DMS153 (cell line): ENCODE measurements around the gene TRAF3.
"Not testable (repeated sequence)": the region's sequence is repeated elsewhere in the genome, so short reads cannot be mapped to it uniquely, and the experiment has no call there.

Experiments
- DNase-seq: peaks from one replicate; lab custom pipeline; 2025; lab: John Stamatoyannopoulos, UW

TRAF3 gene

GRCh38 chr14:102923925-102924486 lies 146.8 kb downstream of the TRAF3 start:
- DNase-seq: no peak

DNA sequence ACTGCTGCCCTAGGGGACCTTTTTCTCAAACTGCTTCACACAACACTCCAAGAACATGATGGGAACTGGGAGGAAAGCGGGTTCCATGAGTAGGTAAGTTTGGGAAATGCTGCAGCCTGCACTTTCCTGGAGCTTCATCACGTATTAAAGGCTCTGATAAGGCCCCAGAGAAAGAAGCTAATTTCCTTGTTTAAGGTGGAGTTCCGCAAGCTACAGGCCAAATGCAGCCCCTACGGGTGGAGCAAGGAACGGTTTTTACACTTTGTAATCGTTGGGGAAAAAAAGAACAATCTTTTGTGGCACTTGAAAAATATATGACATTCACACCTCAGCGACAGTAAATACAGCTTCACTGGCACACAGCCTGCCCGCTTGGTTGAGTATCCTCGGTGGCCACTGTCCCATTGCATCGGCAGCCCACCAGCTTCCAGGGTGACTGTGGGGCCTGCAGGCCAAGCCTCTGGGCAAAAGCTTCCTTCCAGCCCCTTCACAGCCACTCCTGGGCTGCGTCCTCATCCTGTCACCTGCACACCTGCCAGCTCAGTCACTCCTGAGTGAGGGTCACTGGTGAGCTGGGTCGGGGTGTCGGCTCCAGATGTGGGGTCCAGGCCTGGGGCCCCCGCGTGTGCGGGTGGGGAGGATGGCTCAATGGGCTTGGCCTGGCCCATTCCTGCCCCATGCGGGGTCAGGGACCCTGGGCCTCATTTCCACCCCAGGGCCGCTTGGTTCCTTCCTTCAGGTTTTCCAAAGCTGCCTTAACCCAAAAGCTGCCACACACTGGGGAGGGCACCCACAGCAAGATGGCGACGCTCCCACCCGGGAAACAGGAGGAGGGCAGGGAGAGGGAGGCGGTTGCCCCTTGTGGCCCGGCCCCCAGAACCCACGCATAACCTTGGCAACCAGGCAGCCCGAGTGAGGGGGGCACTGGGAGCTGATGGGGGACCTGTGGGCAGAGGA lies 147.7 kb downstream of the TRAF3 start:
- no peak for DNase-seq

- DNase-seq: no peak
Measured at GRCh38 chr14:102925646-102926045, 148.4 kb downstream of the TRAF3 start.

DNA sequence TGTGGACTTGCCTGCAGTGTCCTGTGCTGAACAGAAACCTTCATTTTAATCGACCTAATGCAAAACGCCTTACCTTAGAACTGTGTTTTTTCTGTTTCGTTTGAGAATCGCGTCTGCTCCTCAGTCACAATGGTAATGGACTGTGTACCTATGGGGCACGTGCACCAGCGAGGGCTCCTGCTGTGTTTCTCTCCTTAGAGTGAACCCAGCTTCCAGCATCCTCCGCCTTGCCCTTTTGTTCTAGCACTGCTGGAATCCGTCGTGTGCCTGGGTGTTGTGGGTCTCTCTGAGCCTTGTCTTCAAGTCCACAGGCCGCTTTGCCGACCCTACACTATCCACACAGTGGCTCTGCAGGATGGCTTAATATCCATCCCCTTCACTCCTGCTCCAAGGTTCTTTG lies 148.9 kb downstream of the TRAF3 start:
- no peak for DNase-seq

DNA sequence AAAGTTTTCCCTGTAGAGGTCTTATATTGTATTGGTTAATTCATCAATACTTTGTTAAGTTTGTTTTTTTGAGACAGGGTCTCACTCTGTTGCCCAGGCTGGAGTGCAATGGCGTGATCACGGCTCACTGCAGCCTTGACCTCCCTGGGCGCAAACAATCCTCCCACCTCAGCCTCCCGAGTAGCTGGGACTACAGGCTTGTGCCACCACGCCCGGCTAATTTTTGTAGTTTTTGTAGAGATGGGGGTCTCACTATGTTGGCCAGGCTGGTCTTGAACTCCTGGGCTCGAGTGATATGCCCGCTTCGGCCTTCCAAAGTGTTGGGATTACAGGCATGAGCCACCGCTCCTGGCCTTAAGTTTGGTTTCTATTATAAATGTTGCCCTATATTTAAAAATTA lies 149.6 kb downstream of the TRAF3 start:
- not testable (repeated sequence) for DNase-seq

GRCh38 chr14:102927346-102927877 lies 150.2 kb downstream of the TRAF3 start:
- DNase-seq: no peak

DNA sequence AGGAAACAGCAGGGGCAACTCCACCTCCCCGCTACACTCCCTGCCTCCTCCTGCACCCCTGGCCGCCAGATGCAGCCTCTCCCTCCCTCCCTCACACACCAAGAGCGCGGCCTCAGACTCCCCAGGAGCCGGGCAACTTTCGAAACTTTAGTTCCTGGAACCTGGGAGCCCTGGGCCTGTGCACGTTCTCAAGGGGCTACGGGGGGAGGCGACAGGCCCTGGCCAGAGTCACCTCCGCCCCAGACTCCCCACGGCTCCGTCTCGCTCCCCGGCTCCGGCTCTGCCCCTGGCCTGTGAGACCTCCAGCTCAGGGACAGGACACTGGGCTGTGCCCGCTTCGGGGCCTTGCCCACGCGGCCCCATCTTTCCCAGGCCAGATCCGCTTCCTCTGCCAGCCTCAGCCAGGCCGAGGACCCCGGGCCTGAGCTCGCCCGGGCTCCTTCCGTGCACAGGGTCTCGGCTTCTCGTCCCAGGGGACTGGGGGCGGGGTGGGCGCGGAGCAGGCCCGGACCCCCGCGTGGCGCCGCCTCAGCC lies 150.7 kb downstream of the TRAF3 start:
- no peak for DNase-seq

DNA sequence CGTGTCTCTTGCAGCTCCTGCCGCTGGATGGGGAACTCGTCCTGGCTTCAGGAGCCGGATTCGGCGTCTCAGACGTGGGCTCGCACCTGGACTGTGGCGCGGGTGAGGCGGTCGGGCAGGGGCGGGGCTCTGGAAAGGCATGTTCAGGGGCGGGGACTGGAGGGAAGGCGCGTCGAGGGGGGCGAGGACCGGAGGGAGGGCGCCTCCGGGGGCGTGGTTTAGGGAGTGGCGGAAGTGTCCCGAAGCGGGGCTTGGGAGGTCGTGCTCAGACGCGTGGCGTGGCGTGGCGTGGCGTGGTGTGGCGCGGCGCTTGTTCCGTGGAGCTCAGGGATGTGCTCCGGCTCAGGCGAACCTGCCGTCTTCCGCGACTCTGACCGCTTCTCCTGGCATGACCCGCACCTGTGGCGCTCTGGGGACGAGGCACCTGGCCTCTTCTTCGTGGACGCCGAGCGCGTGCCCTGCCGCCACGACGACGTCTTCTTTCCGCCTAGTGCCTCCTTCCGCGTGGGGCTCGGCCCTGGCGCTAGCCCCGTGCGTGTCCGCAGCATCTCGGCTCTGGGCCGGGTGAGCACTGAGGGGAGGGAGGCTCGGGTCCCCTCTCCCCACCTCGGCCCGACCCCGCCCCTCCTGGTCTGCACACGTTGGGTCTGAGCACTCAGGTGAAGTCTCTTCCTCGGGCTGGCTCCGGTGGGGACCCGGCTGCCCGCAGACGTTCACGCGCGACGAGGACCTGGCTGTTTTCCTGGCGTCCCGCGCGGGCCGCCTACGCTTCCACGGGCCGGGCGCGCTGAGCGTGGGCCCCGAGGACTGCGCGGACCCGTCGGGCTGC lies 151.4 kb downstream of the TRAF3 start:
- peak; percentile 13 for DNase-seq

- DNase-seq: no peak
Measured at GRCh38 chr14:102929241-102930137, 152.2 kb downstream of the TRAF3 start.

GRCh38 chr14:102930138-102930752 lies 153.0 kb downstream of the TRAF3 start:
- DNase-seq: no peak

DNA sequence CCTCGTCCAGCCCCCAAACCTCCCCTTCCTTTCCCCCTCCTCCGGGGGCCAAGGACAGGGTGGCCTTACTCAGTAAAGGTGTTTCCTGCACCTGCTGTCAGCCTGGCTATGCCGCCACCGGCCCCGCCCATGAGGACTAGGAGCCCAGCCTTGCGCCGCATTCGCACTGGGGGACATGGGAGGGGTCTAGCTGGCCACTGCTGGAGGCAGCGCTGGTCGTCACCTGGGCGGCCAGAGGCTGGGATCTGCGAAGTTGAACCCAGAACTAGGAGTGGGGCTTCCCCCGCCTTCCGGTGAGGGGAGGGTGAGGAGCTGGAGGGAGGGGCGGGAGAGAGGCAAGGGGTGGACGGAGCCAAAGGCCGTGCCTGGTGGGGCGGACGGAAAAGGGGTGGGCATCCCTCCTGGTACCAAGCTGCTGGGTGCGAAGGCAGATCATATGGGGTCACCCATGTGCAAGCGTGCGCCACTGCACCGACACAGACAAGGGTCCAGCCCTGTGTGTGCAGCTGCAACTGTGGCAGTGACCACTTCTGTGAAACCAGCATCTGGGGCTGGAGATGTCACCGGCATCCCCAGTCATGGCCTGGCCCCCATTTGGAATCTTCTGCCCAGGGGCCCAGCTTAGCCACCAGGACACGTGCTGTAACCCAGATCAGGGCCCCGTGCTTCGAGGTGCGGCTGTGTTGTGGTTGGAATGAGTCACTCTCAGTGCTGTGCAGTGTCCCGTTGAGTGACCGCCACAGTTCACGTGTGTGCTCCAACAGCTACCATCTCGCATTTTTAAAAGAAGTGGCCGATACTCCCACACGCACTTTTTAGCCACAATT lies 153.7 kb downstream of the TRAF3 start:
- DNase-seq: no peak

DNA sequence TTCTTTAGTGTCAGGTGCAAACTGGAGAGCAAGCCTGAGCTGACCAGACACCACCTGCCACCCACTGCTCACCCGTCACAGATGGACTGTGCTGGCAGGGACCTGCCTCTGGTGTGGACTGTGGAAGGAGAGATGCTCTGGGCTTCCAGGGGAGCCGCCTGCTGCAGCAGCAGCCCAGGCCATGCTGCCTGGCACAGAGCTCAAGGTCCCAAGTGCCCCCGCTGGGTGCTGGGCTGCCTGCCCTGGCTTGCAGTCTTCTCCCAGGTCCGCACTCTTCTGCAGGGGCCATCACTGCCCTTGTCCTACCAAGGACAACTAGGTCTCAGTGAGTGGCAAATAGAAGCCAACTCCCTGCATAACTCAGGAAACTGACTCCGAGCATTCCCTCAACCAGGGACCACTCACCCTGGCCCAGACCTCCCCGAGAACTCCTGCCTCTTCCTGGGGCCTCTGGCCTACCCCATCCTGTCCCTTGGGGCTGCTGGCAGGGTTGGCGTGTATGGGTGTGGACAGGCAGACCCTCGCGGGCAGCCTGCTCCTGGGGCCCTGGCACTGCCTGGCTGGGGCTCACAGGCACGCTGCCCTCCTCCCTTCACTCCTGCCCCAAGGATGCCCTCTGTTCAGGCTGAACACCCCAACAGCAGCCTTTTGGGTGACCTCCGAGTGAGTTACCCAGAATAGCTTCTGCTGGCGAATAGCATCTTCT lies 154.5 kb downstream of the TRAF3 start:
- no peak for DNase-seq

- no peak for DNase-seq
Measured at GRCh38 chr14:102932484-102933248, 155.4 kb downstream of the TRAF3 start.

DNA sequence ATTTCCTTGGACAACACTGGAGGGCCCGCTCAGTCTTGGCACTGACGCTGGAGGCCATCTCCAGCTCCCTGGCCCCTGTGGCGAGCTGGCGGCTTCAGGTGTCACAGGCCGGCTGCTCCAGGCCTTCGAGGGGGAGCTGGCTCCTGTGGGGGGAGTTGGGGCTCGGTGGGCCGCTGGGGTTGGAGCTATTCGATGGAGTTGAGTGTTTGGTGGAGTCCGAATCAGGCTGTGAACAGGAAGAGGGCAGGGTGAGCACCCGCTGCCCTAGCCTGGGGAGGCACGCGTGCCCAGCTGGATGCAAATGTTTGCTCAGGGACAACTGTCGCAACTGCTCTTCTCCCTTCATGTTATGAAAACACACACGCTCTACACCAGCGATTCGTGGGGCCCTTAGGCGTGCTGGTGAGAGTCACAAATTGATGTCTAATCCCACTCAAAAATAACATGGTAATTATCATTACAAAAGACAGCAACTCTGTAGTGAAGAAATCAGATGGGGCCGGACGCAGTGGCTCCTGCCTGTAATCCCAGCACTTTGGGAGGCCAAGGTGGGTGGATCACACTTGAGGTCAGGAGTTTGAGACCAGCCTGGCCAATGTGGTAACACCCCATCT lies 156.5 kb downstream of the TRAF3 start:
- no peak for DNase-seq

GRCh38 chr14:102935756-102936155 lies 158.5 kb downstream of the TRAF3 start:
- DNase-seq: no peak

DNA sequence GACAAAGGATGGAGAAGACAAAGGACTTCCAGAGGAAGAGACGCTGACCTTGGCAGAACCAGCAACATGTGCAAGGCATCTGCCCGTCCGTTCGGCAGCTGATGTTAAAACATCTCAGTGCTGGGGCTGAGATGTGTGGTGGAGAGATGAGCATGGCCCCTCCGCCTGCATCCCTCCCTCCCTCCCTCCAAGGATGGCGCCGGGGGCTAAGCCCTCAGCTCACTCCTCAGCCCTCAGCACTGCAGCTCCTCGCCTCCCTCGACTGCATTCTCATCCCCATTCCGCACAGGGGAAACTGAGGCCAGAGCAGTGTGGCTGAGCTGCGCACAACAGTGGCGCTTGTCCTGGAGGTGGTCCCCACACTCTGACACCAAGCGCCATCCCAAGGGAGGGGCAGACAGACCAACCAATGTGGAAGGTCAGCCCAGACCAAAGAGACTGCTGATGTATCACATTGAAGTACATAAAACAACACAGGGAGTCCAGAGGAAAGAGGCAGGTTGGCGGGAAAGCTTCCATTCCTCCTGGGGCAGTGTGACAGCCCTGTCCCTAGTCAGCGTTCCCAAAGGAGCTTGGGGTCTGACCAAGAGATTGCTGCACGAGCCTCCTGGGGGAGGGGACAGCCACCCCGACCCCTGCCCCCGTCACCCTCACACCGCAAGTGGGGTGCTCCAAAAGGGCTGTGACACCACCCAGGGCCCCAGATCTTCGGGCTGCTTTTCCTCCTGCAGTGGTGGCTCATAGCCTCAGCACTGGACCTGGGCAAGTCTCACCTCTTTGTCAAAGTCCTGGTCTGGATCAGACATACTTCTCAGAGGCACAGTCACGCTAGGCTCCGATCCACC lies 160.3 kb downstream of the TRAF3 start:
- DNase-seq: no peak

DNA sequence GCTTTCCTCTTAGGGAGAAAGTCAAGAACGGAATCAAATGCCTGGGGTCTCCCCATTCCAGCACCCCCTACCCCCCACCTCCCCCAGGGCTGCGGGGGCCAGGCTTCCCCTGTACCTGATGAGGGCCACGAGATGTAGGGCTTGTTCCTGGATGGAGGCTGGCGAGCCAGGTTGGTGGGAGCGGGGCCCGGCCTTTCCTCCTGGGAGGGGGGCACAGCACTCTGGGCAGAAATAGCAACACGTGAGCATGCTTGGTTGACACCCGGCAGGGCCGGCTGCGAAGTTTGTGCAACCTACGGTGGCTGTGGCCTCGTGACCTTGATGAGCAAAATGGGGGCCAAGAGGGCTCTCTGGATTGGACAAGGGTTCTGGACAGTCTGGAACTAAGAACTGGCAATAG lies 160.9 kb downstream of the TRAF3 start:
- DNase-seq: no peak
